BLaER1 (cell line): ENCODE results near the gene FAM13B.
"Not testable (repeated sequence)": the region's sequence is repeated elsewhere in the genome, so short reads cannot be mapped to it uniquely, and the experiment has no call there.

Experiments
- H3K27ac ChIP-seq: shearing (Covaris generic); formaldehyde crosslinking; 2 replicates; pipeline ENCODE4 v1.8.1; 2022
- H3K27me3 ChIP-seq: shearing (Covaris generic); formaldehyde crosslinking; 2 replicates; pipeline ENCODE4 v1.8.1; 2022
- H3K36me3 ChIP-seq: shearing (Covaris generic); formaldehyde crosslinking; 2 replicates; pipeline ENCODE4 v1.8.1; 2022
- H3K4me1 ChIP-seq: shearing (Covaris generic); formaldehyde crosslinking; 2 replicates; pipeline ENCODE4 v1.8.1; 2022
- H3K4me2 ChIP-seq: shearing (Covaris generic); formaldehyde crosslinking; 2 replicates; pipeline ENCODE4 v1.8.1; 2022
- H3K4me3 ChIP-seq: shearing (Covaris generic); formaldehyde crosslinking; 2 replicates; pipeline ENCODE4 v1.8.1; 2022
- H3K9ac ChIP-seq: shearing (Covaris generic); formaldehyde crosslinking; 2 replicates; pipeline ENCODE4 v1.8.1; 2022
- H3K9me3 ChIP-seq: shearing (Covaris generic); formaldehyde crosslinking; 2 replicates; pipeline ENCODE4 v1.8.1; 2022
- H4K20me1 ChIP-seq: shearing (Covaris generic); formaldehyde crosslinking; 2 replicates; pipeline ENCODE4 v1.8.1; 2022
- Cebpa-rat ChIP-seq: shearing (Covaris generic); IDR thresholded peaks from 2 replicates; pipeline ENCODE4 v1.8.1; 2022

The FAM13B gene

GRCh38 chr5:137945825-137946224, 87.1 kb downstream of the FAM13B start:
- peaks cover 99% of the 10 kb centered on the region for H3K36me3 ChIP-seq
- H3K27me3 ChIP-seq: no peaks in the 10 kb centered on the region
- H4K20me1 ChIP-seq: no peaks in the 10 kb centered on the region
- H3K4me2 ChIP-seq: no peak overlapping the region
- no peak overlapping the region for H3K4me3 ChIP-seq
- no peak overlapping the region for H3K27ac ChIP-seq
- no peaks in the 10 kb centered on the region for H3K4me1 ChIP-seq
- no peaks in the 10 kb centered on the region for H3K9me3 ChIP-seq
- TF ChIP-seq Cebpa-rat: no peak
- no peak overlapping the region for H3K9ac ChIP-seq

GRCh38 chr5:137944280-137944679, 88.6 kb downstream of the FAM13B start:
- not testable (repeated sequence) for H3K4me2 ChIP-seq, H3K27ac ChIP-seq, H3K9me3 ChIP-seq, H3K27me3 ChIP-seq, H4K20me1 ChIP-seq, H3K4me3 ChIP-seq, H3K4me1 ChIP-seq, H3K9ac ChIP-seq
- peaks cover 98% of the 10 kb centered on the region for H3K36me3 ChIP-seq

GRCh38 chr5:137939331-137939730, 93.5 kb downstream of the FAM13B start:
- no peak for TF ChIP-seq Cebpa-rat
- H3K9me3 ChIP-seq: no peaks in the 10 kb centered on the region
- no peaks in the 10 kb centered on the region for H3K27me3 ChIP-seq
- H3K9ac ChIP-seq: no peak overlapping the region
- no peaks in the 10 kb centered on the region for H4K20me1 ChIP-seq
- H3K36me3 ChIP-seq: peaks cover 82% of the 10 kb centered on the region
- H3K4me1 ChIP-seq: no peaks in the 10 kb centered on the region
- no peak overlapping the region for H3K4me2 ChIP-seq
- no peak overlapping the region for H3K4me3 ChIP-seq
- no peak overlapping the region for H3K27ac ChIP-seq

GRCh38 chr5:137938751-137939143, 94.1 kb downstream of the FAM13B start:
- no peak for TF ChIP-seq Cebpa-rat
- Histone ChIP-seq H3K27me3 (no peaks in the 10 kb centered on the region), H4K20me1 (no peaks in the 10 kb centered on the region), H3K4me2 (no peak overlapping the region), H3K4me3 (no peak overlapping the region), H3K9me3 (no peaks in the 10 kb centered on the region), H3K36me3 (peaks cover 77% of the 10 kb centered on the region), H3K27ac (no peak overlapping the region), H3K9ac (no peak overlapping the region), H3K4me1 (peaks cover 3% of the 10 kb centered on the region)

GRCh38 chr5:137937994-137938750, 94.7 kb downstream of the FAM13B start:
- Histone ChIP-seq H4K20me1 (no peaks in the 10 kb centered on the region), H3K4me2 (no peak overlapping the region), H3K36me3 (peaks cover 72% of the 10 kb centered on the region), H3K9ac (no peak overlapping the region), H3K27ac (no peak overlapping the region), H3K27me3 (no peaks in the 10 kb centered on the region), H3K4me3 (no peak overlapping the region), H3K9me3 (no peaks in the 10 kb centered on the region), H3K4me1 (peaks cover 7% of the 10 kb centered on the region)
- TF ChIP-seq Cebpa-rat: no peak

GRCh38 chr5:137935694-137936093, 97.2 kb downstream of the FAM13B start:
- Histone ChIP-seq H3K4me3 (no peak overlapping the region), H3K4me2 (no peak overlapping the region), H3K9me3 (no peaks in the 10 kb centered on the region), H3K36me3 (peaks cover 47% of the 10 kb centered on the region), H3K9ac (no peak overlapping the region), H3K4me1 (peaks cover 7% of the 10 kb centered on the region), H3K27me3 (no peaks in the 10 kb centered on the region), H4K20me1 (no peaks in the 10 kb centered on the region), H3K27ac (no peak overlapping the region)
- no peak for TF ChIP-seq Cebpa-rat

- Histone ChIP-seq H3K4me1 (peaks cover 7% of the 10 kb centered on the region), H3K4me2 (no peak overlapping the region), H3K27me3 (no peaks in the 10 kb centered on the region), H3K36me3 (peaks cover 43% of the 10 kb centered on the region), H3K4me3 (no peak overlapping the region), H3K9me3 (no peaks in the 10 kb centered on the region), H3K9ac (no peak overlapping the region), H3K27ac (no peak overlapping the region), H4K20me1 (no peaks in the 10 kb centered on the region)
- TF ChIP-seq Cebpa-rat: no peak
Measured at GRCh38 chr5:137935190-137935589, 97.7 kb downstream of the FAM13B start.

- TF ChIP-seq Cebpa-rat: no peak
- no peaks in the 10 kb centered on the region for H4K20me1 ChIP-seq
- no peaks in the 10 kb centered on the region for H3K9me3 ChIP-seq
- no peak overlapping the region for H3K4me3 ChIP-seq
- H3K27ac ChIP-seq: no peak overlapping the region
- peaks cover 7% of the 10 kb centered on the region for H3K4me1 ChIP-seq
- no peaks in the 10 kb centered on the region for H3K27me3 ChIP-seq
- H3K4me2 ChIP-seq: no peak overlapping the region
- peaks cover 32% of the 10 kb centered on the region for H3K36me3 ChIP-seq
- no peak overlapping the region for H3K9ac ChIP-seq
Measured at GRCh38 chr5:137933491-137933911, 99.4 kb downstream of the FAM13B start.

GRCh38 chr5:137932800-137933199, 100.1 kb downstream of the FAM13B start:
- H3K4me3 ChIP-seq: no peak overlapping the region
- no peak for TF ChIP-seq Cebpa-rat
- no peak overlapping the region for H3K9ac ChIP-seq
- peaks cover 7% of the 10 kb centered on the region for H3K4me1 ChIP-seq
- H4K20me1 ChIP-seq: no peaks in the 10 kb centered on the region
- H3K27me3 ChIP-seq: no peaks in the 10 kb centered on the region
- no peak overlapping the region for H3K4me2 ChIP-seq
- H3K36me3 ChIP-seq: peaks cover 32% of the 10 kb centered on the region
- H3K9me3 ChIP-seq: no peaks in the 10 kb centered on the region
- H3K27ac ChIP-seq: no peak overlapping the region

- no peaks in the 10 kb centered on the region for H3K4me1 ChIP-seq
- peaks cover 10% of the 10 kb centered on the region; the same call in 1 of the 2 replicates for H3K36me3 ChIP-seq
- no peak overlapping the region for H3K4me2 ChIP-seq
- no peak overlapping the region for H3K4me3 ChIP-seq
- no peaks in the 10 kb centered on the region for H3K27me3 ChIP-seq
- no peak for TF ChIP-seq Cebpa-rat
- H4K20me1 ChIP-seq: no peaks in the 10 kb centered on the region
- no peaks in the 10 kb centered on the region for H3K9me3 ChIP-seq
- no peak overlapping the region for H3K9ac ChIP-seq
- no peak overlapping the region for H3K27ac ChIP-seq
Measured at GRCh38 chr5:137923856-137924255, 109.0 kb downstream of the FAM13B start.

GRCh38 chr5:137921931-137922330, 110.9 kb downstream of the FAM13B start:
- peaks cover 14% of the 10 kb centered on the region for H3K9me3 ChIP-seq
- H4K20me1 ChIP-seq: no peaks in the 10 kb centered on the region
- no peak overlapping the region for H3K4me2 ChIP-seq
- no peak for TF ChIP-seq Cebpa-rat
- H3K36me3 ChIP-seq: no peaks in the 10 kb centered on the region
- no peak overlapping the region for H3K4me3 ChIP-seq
- no peaks in the 10 kb centered on the region for H3K27me3 ChIP-seq
- H3K27ac ChIP-seq: no peak overlapping the region
- no peak overlapping the region for H3K9ac ChIP-seq
- H3K4me1 ChIP-seq: no peaks in the 10 kb centered on the region
